GM19463 (cell line): ENCODE data around the gene GHITM.
"Not testable (repeated sequence)": the region's sequence is repeated elsewhere in the genome, so short reads cannot be mapped to it uniquely, and the experiment has no call there.

Experiments used
- ATAC-seq: cut with Tn5 transposase; IDR thresholded peaks from one replicate; pipeline ENCODE4 v1.9.1; 2021; ENCODE audit warnings: mild to moderate bottlenecking, moderate library complexity; ENCODE audit not compliant: unreplicated experiment

GHITM gene

GRCh38 chr10:84139126-84140035 lies at the start of gene GHITM:
Gene GHITM (plus strand): TSS chr10:84139509. CDS start chr10:84141501, 1,992 bp downstream.
- peak; percentile 99 for ATAC-seq

- no peak for ATAC-seq
Observed at GRCh38 chr10:84095811-84096497, 43.4 kb upstream of the GHITM start.

GRCh38 chr10:84097787-84098353 lies 41.4 kb upstream of the GHITM start:
- no peak for ATAC-seq

GRCh38 chr10:84098667-84099066 lies 40.6 kb upstream of the GHITM start:
- no peak for ATAC-seq

- no peak for ATAC-seq
Observed at GRCh38 chr10:84101042-84101441, 38.3 kb upstream of the GHITM start.

GRCh38 chr10:84108797-84109196 lies 30.5 kb upstream of the GHITM start:
- no peak for ATAC-seq

- not testable (repeated sequence) for ATAC-seq
Observed at GRCh38 chr10:84109772-84110171, 29.5 kb upstream of the GHITM start.

GRCh38 chr10:84113468-84113867 lies 25.8 kb upstream of the GHITM start:
- ATAC-seq, result not testable (repeated sequence)

- ATAC-seq, result no peak
Observed at GRCh38 chr10:84114088-84114667, 25.1 kb upstream of the GHITM start.

- ATAC-seq, result not testable (repeated sequence)
Observed at GRCh38 chr10:84117204-84117603, 22.1 kb upstream of the GHITM start.

- no peak for ATAC-seq
Observed at GRCh38 chr10:84117686-84118394, 21.5 kb upstream of the GHITM start.

- ATAC-seq, result no peak
Observed at GRCh38 chr10:84118395-84119006, 20.8 kb upstream of the GHITM start.

- ATAC-seq, result no peak
Observed at GRCh38 chr10:84123362-84123761, 15.9 kb upstream of the GHITM start.

- ATAC-seq, result not testable (repeated sequence)
Observed at GRCh38 chr10:84125910-84126784, 13.2 kb upstream of the GHITM start.

GRCh38 chr10:84126785-84127167 lies 12.5 kb upstream of the GHITM start:
- ATAC-seq, result no peak

GRCh38 chr10:84135836-84136235 lies 3.5 kb upstream of the GHITM start:
- ATAC-seq, result no peak

GRCh38 chr10:84137811-84138210 lies 1.5 kb upstream of the GHITM start:
- no peak for ATAC-seq

GRCh38 chr10:84138478-84139125 lies 707 bp upstream of the GHITM start:
- no peak for ATAC-seq

- ATAC-seq, result no peak
Observed at GRCh38 chr10:84140036-84140379, 699 bp downstream of the GHITM start.
